G401.6 (cell line): ENCODE data around the gene CHFR.
"Not testable (repeated sequence)": the region's sequence is repeated elsewhere in the genome, so short reads cannot be mapped to it uniquely, and the experiment has no call there.

ENCODE experiments used
- FAIRE-seq: peaks from 2 replicates; lab custom pipeline; 2012; peaks lifted over from hg19 to GRCh38; lab: Jason Lieb, UNC

CHFR gene

DNA sequence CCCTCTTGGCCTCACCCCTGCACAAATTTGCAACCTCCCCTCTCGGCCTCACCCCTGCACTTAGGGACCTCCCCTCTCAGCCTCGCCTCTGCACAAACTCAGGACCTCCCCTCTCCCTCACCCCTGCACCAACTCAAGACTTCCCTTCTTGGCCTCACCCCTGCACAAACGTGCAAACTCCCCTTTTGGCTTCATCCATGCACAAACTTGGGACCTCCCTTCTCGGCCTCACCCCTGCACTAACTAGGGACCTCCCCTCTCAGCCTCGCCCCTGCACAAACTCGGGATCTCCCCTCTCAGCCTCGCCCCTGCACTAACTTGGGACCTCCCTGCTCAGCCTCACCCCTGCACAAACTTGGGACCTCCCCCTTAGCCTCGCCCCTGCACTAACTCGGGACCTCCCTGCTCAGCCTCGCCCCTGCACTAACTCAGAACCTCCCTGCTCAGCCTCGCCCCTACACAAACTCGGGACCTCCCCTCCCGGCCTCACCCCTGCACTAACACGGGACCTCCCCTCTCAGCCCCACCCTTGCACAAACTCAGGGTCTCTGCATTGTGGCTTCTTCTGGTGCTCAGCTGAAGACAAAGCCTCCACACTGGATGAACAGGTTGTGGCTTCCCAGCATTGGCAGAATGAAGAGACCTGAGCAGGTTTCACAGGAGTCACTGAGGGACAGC is 47.7 kb downstream of the CHFR start:
- no peak for FAIRE-seq

DNA sequence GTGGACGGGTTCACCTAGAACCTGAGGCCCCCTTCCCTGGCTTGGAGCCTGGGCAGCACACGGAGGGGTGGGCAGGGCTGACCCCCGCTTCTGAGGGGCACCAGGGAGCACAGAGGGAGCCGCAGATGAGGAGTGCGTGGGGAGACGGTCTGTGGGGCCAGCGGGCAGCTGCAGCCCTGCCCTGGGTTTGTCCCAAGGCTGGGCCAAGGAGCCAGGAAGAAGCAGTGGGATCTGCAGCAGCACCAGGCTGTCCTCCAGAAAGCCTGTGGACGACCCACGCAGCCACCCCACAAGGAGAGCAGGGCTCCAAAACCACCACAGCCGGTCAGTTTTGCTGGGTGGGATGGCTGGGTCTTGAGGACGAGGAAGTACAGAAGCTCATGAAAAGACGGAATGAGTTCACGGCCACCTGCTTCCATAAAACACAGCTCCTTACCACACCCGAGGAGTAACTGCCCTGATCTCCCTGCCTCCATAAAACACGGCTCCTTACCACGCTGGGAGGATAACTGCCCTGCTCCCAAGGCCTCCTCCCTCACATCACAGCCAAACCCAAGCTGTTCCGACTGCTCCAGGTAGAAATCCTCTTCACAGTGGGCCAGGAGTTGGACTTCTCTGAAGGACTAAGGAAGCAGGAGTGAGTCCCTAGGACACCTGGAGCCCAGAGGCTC is 48.9 kb downstream of the CHFR start:
- FAIRE-seq = no peak

DNA sequence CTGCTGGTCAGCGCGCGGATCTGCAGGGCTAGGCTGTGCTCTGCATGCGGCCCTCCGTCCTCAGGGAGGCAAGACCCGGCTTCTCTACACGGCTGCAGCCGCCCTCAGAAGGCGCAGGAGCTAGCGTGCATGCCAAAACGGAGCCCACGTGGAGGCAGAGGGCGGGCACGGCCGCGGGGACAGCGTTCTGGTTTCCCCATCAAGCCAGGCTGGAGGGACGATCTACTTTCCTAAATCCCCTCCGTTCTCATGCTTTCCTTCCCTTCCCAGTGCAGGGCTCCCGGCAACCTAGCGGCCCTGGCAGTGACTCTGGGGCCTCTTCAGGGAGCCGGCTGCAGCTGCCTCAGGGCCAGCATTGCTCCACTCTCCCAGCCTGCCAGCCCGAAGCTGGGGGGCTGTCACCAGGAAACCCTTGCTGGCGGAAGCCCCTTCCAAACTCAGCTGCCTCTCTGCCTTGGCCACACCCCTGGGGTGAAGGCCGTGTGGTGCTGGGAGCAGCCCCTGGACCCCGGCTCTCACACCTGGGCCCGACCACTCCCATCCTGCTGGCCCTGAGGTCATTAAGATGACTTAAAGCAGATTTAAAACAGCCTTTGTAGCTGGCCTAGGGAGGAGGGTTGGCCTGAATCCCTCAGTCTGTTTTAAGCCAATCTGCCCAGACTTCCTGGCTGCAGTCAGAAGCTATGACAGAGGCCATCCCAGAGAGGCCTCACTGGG is 49.6 kb downstream of the CHFR start:
- FAIRE-seq = no peak

DNA sequence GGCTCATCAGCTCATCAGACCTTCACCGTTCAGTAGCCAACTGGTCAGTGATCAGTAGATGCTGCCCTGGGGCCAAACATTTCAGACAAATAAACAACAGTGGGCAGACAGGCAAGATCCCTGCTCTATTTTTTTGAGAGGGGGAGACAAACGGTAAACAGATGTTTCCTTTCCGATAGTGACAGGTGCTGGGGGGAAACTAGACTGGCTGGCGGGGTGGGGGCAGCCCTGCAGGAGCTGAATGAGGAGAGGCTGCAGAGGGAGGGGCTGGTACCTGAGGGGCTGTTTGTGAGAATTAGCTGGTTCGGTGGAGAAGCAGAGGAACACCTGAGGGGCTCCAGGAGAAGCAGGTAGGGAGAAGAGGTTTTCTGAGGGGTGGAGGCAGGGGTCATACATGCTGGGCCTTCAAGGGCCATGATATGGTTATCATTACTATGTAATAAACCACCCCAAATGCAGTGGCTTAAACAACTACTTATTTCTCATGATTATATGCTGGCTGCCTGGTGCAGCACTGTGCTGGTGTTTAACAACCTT is 50.5 kb downstream of the CHFR start:
- no peak for FAIRE-seq

DNA sequence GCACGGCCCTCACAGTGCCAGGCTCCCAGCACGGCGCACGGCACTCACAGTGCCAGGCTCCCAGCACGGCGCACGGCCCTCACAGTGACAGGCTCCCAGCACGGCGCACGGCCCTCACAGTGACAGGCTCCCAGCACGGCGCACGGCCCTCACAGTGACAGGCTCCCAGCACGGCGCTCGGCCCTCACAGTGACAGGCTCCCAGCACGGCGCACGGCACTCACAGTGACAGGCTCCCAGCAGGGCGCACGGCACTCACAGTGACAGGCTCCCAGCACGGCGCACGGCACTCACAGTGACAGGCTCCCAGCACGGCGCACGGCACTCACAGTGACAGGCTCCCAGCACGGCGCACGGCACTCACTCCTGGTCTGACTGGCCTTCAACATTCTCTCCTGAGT is 51.2 kb downstream of the CHFR start:
- FAIRE-seq = not testable (repeated sequence)

DNA sequence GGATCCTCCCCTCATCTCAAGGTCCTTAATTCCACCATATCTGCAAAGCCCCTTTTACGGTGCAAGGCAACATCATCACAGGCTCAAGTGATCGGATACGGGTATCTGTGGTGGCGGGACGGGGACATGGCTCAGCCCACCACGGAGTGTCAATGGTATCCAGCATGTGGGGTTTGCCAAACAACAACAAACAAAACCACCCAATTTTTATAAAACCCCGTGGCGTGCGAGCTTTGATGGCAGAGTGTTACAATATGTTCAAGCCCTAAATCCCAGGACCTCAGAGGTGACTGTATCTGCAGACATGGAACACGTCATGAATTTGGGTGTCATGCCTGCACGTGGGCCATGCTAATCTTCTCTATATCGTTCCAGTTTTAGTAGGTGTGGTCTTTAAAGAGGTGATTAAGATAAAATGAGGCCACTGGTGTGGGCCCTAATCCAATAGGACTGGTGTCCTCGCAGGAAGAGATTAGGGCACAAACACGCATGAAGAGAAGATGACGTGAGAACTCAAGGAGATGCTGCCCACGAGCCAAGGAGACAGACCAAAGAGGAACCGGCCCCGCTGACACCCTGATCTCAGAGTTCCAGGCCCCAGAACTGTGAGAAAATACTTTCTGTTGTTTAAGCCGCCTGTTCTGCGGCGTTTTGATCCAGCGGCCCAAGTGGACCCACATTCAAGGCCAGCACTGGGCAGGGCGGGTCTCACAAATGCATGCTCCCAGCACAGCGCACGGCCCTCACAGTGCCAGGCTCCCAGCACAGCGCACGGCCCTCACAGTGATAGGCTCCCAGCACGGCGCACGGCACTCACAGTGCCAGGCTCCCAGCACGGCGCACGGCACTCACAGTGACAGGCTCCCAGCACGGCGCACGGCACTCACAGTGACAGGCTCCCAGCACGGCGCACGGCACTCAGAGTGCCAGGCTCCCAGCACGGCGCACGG is 52.1 kb downstream of the CHFR start:
- no peak for FAIRE-seq

DNA sequence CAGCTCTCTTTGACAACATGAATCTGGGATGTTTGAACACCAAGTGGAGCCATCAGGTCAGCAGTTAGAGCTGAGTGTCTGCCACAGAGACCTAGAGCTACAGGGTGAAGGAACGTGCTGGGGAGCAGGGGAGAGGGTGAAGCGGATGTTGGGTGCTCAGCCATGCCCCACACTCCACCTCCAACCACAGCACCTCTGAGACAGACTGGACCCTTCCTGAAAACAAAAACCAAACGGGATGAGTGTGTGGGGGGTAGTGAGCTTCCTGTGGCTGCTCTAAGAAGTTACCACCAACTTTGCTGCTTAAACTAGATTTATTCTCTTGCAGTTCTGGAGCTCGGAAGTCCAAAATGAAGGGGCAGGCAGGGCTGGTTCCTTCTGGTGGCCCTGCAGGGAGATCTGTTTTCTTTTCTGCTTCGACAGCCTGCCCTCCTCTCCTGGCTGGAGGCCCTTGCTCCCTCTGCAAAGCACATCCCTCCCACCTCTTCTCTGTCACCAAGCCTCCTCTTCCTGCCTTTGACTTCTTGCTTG is 53.2 kb downstream of the CHFR start:
- no peak for FAIRE-seq

- FAIRE-seq = no peak
These were observed 54.1 kb downstream of the CHFR start for GRCh38 chr12:132833341-132833740.

DNA sequence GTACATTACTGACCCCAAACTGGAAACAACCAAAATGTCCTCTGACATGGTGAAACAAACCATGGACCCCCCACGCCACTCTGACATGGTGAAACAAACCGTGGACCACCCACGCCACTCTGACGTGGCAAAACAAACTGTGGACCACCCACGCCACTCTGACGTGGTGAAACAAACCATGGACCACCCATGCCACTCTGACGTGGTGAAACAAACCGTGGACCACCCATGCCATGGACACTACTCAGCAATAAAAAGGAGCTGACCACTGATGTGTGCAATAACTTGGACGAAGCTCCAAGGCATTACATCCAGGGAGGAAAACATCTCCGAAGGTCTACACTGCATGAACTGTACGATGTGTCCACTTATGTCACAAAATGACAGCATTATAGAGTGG is 55.6 kb downstream of the CHFR start:
- FAIRE-seq = no peak

DNA sequence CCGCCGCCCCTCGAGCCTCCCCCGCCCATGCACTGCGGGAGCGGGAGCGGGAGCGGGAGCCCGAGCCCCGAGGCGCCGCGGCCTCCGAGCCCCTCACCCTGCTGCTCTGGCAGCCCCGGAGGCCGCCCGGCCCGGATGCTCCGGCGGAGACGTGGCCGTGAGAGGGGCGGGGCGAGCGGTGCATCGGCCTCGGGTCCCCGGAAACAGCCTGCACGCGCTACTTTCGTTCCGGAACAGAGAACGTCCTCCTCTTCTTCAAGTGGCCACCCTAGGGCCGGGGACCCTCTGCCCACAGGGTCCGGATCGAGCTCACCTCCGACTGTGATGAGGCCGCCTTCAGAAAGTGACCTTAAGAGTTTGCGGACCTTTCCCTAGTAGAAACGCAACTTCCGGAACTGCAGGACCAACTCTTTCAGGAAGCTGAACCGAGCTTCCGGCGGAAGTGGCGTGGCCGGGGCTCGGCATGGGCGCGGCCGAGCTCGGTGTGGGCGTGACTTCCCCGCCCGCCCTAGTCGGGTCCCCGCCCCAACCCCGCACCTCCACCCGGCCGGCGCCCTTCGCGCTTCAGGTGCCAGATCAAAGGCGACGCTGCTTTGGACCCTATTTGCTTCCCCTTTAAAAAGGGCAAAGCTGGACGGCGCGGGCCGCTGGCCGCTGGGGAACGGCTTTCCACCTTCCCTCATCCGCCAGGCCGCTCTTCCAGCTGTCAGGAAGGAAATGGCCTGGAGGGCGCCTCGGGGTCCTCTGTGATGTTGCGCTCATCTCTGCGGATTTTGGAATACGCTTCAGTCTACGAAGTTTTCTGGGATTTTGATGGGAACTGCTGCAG is 58.5 kb downstream of the CHFR start, which contains the start of gene GOLGA3:
GOLGA3 (minus strand) TSS at position 164 of the 829 bp plus-strand sequence. CDS start 6,741 bp downstream, outside the sequence.
- FAIRE-seq = no peak

GRCh38 chr12:132827763-132828703 is 59.4 kb downstream of the CHFR start:
- no peak for FAIRE-seq

- FAIRE-seq = no peak
These were observed 61.5 kb downstream of the CHFR start for GRCh38 chr12:132825861-132826260.

DNA sequence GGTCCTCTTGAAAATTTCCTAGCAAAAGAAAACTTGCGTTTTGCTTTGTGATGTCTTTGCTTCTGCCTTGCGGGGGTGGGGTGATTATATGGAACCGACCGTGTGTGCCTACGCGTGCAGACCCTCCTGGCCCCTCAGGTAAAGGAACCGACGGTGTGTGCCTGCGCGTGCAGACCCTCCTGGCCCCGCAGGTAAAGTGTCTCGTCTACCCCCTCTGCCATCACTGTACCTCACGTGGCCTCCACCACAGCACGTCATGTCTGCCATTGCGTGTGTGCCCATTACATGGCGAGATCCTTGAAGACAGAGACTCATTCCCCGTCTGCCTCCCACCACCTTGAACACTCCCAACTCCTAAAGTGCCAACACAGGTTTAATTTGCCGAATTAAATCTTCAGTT is 62.3 kb downstream of the CHFR start:
- no peak for FAIRE-seq

GRCh38 chr12:132824053-132824452 is 63.4 kb downstream of the CHFR start:
- no peak for FAIRE-seq

DNA sequence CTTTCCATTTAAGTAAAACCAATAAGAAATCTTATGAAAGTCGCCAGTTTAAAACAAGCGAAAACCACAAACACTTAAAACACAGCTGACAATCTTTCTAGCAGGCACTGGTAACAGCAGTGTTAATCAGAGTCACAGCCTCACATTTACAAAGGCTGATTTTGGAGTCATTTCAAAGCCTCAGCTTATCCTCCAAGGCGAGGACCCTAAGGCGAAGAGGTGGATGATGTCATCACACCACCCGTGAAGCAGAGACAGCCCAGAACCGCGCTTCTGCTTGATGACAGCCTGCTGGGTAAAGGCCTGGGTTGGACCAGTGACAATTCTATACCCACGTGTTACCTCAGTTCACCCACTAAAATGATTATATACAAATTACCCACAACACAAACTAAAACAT is 68.8 kb downstream of the CHFR start:
- no peak for FAIRE-seq

- no peak for FAIRE-seq
These were observed 73.2 kb downstream of the CHFR start for GRCh38 chr12:132814232-132814631.

- no peak for FAIRE-seq
These were observed 74.0 kb downstream of the CHFR start for GRCh38 chr12:132813443-132813842.

DNA sequence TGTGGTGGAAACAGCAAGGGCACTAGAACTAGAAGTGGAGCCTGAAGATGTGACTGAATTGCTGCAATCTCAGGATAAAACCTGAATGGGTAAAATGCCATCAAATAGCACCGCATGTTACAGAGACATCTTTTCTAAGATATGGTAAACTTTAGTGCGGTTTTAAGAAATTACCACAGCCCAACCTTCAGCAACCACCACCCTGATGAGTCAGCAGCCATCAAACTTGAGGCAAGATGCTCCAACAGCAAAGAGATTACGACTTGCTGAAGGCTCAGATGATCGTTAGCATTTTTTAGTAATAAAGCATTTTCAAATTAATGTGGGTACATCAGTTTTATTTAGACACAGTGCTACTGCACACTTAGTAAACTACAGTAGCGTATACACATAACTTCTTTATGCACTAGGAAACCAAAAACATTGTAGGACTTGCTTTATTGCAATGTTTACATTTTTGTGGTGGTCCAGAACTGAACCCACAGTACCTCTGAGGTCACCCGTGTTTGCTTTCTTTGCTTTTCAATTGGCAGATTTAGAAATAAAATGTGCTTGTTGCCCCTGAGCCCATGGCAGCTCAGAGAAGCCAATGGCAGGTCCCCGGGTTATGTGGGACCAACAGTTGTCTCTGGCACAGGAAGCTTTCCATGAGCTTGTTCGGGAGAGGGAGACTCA is 74.6 kb downstream of the CHFR start:
- FAIRE-seq = no peak

DNA sequence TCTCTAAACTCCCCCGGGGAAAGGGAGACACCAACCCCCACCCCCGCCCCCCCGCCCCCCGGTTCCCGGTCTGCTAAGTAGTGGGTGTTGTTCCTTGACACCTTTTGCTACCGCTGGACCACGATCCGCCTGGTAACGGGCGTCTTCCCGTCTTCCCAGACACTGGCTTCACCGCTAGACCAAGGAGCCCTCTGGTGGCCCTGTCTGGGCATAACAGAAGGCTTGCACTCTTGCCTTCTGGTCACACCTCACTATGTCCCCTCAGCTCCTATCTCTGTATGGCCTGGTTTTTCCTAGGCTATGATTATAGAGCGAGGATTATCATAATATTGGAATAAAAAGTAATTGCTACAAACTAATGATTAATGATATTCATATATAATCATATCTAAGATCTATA is 78.0 kb downstream of the CHFR start:
- not testable (repeated sequence) for FAIRE-seq
